HUES64 (cell line): ENCODE results near the gene ZNF358.

ENCODE experiments used
- H3K27ac ChIP-seq: 2 replicates; pipeline ENCODE4 v1.7.0; 2013; ENCODE audit warnings: low read depth, low read length, inconsistent platforms
- H3K27me3 ChIP-seq: 2 replicates; pipeline ENCODE4 v1.6.1; 2013; ENCODE audit warnings: mild to moderate bottlenecking, low read length; ENCODE audit not compliant: insufficient read depth
- H3K36me3 ChIP-seq: 2 replicates; pipeline ENCODE4 v1.6.1; 2013; ENCODE audit warnings: mild to moderate bottlenecking, low read length; ENCODE audit not compliant: insufficient read depth
- H3K4me1 ChIP-seq: 2 replicates; pipeline ENCODE4 v1.6.1; 2013; ENCODE audit warnings: mild to moderate bottlenecking, low read length, moderate library complexity; ENCODE audit not compliant: insufficient read depth
- H3K4me3 ChIP-seq: 2 replicates; pipeline ENCODE4 v1.5.1; 2013; ENCODE audit warnings: mild to moderate bottlenecking, low read length, moderate library complexity
- H3K9ac ChIP-seq: 2 replicates; pipeline ENCODE4 v1.6.1; 2013; ENCODE audit warnings: mild to moderate bottlenecking, low read depth, low read length
- H3K9me3 ChIP-seq: 2 replicates; pipeline ENCODE4 v1.6.1; 2013; ENCODE audit warnings: low read depth, low read length; ENCODE audit not compliant: insufficient read depth
- WGBS: fragments of 150-250, 120-280 bp; methylation state at CpG from one replicate; pipeline ENCODE4 v1.1.7; 2013; ENCODE audit warnings: missing lambda C conversion rate; 5-methylcytosine and 5-hydroxymethylcytosine counted together

Gene ZNF358

GRCh38 chr19:7541475-7541824 lies 25.5 kb downstream of the ZNF358 start:
- Histone ChIP-seq H3K9ac (0 out of 2 replicates have a peak overlapping the region, but pooled peaks have one; percentile 26), H3K27me3 (no peaks in the 10 kb centered on the region), H3K9me3 (no peaks in the 10 kb centered on the region), H3K36me3 (peaks cover 46% of the 10 kb centered on the region), H3K4me1 (no peaks in the 10 kb centered on the region), H3K27ac (peak overlapping the region; percentile 18; the same call in 1 of the 2 replicates), H3K4me3 (no peak overlapping the region)
- WGBS: 93% methylated on average over 15 of the region's 15 CpGs

- H3K27ac ChIP-seq: no peak overlapping the region
- no peaks in the 10 kb centered on the region for H3K27me3 ChIP-seq
- H3K9ac ChIP-seq: no peak overlapping the region
- H3K9me3 ChIP-seq: no peaks in the 10 kb centered on the region
- H3K36me3 ChIP-seq: peaks cover 45% of the 10 kb centered on the region
- WGBS: 92% methylated on average over 11 of the region's 11 CpGs
- H3K4me3 ChIP-seq: no peak overlapping the region
- H3K4me1 ChIP-seq: no peaks in the 10 kb centered on the region
Observed at GRCh38 chr19:7541828-7542443, 26.0 kb downstream of the ZNF358 start.

DNA sequence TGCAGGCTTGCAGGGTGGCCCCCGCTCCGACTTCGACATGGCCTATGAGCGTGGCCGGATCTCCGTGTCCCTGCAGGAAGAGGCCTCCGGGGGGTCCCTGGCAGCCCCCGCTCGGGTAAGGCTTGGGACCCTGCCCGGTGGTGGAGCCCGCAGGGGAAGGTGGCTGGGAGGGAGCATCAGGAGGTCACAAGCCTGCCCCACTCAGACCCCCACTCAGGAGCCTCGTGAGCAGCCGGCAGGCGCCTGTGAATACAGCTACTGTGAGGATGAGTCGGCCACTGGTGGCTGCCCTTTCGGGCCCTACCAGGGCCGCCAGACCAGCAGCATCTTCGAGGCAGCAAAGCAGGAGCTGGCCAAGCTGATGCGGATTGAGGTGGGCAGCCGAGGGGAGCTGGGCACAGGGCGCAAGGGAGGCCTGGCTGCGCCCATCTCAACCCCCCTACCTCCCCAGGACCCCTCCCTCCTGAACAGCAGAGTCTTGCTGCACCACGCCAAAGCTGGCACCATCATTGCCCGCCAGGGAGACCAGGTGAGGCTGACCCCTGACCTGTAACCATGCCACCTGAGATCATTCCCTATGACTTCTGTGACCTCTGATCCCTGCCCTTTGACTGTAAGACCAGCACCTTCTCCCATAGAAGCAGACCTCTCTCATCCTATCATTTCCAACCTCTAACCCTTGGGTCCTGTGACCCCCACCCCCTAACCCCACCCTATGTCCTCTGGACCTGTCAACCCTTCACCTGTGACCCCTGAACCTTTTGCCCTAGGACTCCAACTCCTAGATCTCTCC lies 26.8 kb downstream of the ZNF358 start:
- Histone ChIP-seq H3K27me3 (no peaks in the 10 kb centered on the region), H3K9me3 (no peaks in the 10 kb centered on the region), H3K4me3 (no peak overlapping the region), H3K9ac (no peak overlapping the region), H3K4me1 (no peaks in the 10 kb centered on the region), H3K27ac (no peak overlapping the region), H3K36me3 (peaks cover 40% of the 10 kb centered on the region)
- WGBS: 93% methylated on average over 24 of the region's 24 CpGs

DNA sequence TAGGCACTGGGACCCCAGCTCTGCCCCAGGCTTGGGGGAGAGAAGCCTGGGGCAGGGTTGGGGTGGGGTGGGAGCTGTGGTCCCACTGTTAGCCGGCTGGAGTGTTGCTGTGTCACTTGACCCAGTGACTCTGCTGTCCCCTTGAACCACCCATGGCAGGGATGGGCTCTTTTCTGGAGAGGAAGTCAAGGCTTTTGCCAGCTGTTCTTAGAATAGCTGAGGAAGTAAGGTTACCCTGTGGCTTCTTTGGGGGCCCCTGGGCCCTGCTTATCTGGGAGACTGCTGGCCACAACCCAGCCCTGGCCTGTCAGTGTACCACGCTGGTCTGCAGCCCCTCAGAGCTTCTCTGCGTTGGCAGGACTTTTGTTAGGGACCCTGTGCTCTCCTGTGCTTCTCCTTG lies 28.7 kb downstream of the ZNF358 start:
- H3K27me3 ChIP-seq: no peaks in the 10 kb centered on the region
- H3K4me3 ChIP-seq: no peak overlapping the region
- H3K4me1 ChIP-seq: no peaks in the 10 kb centered on the region
- 90% methylated on average over 3 of the region's 3 CpGs for WGBS
- peaks cover 30% of the 10 kb centered on the region for H3K36me3 ChIP-seq
- no peaks in the 10 kb centered on the region for H3K9me3 ChIP-seq
- H3K27ac ChIP-seq: no peak overlapping the region
- H3K9ac ChIP-seq: no peak overlapping the region

GRCh38 chr19:7545300-7545699 lies 29.4 kb downstream of the ZNF358 start:
- H3K36me3 ChIP-seq: peaks cover 32% of the 10 kb centered on the region
- H3K9ac ChIP-seq: no peak overlapping the region
- WGBS: 92% methylated on average over 8 of the region's 8 CpGs
- no peaks in the 10 kb centered on the region for H3K4me1 ChIP-seq
- H3K27me3 ChIP-seq: no peaks in the 10 kb centered on the region
- H3K9me3 ChIP-seq: no peaks in the 10 kb centered on the region
- no peak overlapping the region for H3K27ac ChIP-seq
- H3K4me3 ChIP-seq: no peak overlapping the region

- Histone ChIP-seq H3K4me3 (no peak overlapping the region), H3K9me3 (no peaks in the 10 kb centered on the region), H3K27ac (no peak overlapping the region), H3K27me3 (no peaks in the 10 kb centered on the region), H3K9ac (no peak overlapping the region), H3K4me1 (no peaks in the 10 kb centered on the region), H3K36me3 (peaks cover 32% of the 10 kb centered on the region)
- 93% methylated on average over 1 of the region's 1 CpG for WGBS
Observed at GRCh38 chr19:7545904-7546303, 30.0 kb downstream of the ZNF358 start.

DNA sequence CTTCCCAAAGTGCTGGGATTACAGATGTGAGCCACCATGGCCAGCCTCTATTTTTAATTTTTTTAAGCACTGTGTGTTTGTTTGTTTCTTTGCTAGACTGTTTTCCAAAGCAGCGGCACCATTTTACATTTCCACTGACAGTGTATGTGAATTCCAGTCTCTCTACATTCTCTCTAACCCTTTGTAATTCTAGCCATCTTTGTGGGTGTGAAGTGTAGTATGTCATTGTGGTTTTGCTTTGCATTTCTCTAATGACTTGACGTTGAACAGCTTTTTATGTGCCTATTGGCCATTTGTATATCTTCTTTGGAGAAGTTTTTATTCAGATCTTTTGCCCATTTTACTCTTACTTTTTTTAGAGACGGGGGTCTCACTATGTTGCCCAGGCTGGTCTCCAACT lies 31.3 kb downstream of the ZNF358 start:
- Histone ChIP-seq H3K27ac (no peak overlapping the region), H3K4me3 (no peak overlapping the region), H3K9ac (no peak overlapping the region), H3K27me3 (no peaks in the 10 kb centered on the region), H3K9me3 (no peaks in the 10 kb centered on the region), H3K4me1 (no peaks in the 10 kb centered on the region), H3K36me3 (peaks cover 25% of the 10 kb centered on the region)
- WGBS: 97% methylated on average over 2 of the region's 3 CpGs

GRCh38 chr19:7549429-7550148 lies 33.7 kb downstream of the ZNF358 start:
- no peak overlapping the region for H3K27ac ChIP-seq
- H3K9ac ChIP-seq: no peak overlapping the region
- H3K36me3 ChIP-seq: peaks cover 14% of the 10 kb centered on the region; the same call in 1 of the 2 replicates
- no peaks in the 10 kb centered on the region for H3K9me3 ChIP-seq
- no peaks in the 10 kb centered on the region for H3K27me3 ChIP-seq
- WGBS: 94% methylated on average over 36 of the region's 36 CpGs
- no peaks in the 10 kb centered on the region for H3K4me1 ChIP-seq
- no peak overlapping the region for H3K4me3 ChIP-seq

GRCh38 chr19:7550169-7550770 lies 34.4 kb downstream of the ZNF358 start:
- Histone ChIP-seq H3K4me1 (no peaks in the 10 kb centered on the region), H3K9me3 (no peaks in the 10 kb centered on the region), H3K27ac (no peak overlapping the region), H3K9ac (no peak overlapping the region), H3K4me3 (peak overlapping the region; percentile 43; the same call in 1 of the 2 replicates), H3K27me3 (no peaks in the 10 kb centered on the region), H3K36me3 (peaks cover 13% of the 10 kb centered on the region; the same call in 1 of the 2 replicates)
- 96% methylated on average over 41 of the region's 41 CpGs for WGBS

DNA sequence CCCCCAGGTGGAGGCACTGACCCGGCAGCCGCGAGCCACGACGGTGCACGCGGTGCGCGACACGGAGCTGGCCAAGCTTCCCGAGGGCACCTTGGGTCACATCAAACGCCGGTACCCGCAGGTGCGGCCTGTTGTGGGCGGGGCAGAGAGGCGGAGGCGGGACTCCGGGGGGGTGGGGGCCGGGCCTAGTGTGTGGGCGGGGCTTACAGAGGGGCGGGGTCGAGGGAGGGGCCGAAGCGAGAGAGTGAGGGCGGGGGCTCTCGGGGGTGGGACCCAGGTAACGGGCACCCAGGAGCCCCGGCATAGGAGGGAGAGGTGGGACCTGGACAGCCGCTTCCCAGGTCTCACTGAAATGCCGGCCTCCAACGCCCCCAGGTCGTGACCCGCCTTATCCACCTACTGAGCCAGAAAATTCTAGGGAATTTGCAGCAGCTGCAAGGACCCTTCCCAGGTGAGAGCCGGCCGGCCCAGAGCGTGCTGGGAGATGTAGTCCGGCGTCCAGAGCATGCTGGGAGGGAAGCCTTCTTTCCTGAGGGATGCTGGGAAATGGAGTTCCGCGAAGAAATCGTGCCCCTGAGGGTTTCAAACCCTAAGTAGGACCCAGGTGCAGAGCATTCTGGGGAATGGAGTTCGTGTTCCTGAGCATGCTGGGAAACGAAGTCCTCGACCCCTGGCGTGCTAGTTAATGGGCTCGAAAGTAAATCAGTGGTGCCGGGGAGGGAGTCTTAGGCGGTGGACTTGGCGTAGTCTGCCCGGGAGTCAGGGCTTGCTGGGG lies 35.3 kb downstream of the ZNF358 start:
- no peak overlapping the region for H3K9ac ChIP-seq
- 24% methylated on average over 51 of the region's 51 CpGs for WGBS
- no peaks in the 10 kb centered on the region for H3K9me3 ChIP-seq
- H3K36me3 ChIP-seq: peaks cover 15% of the 10 kb centered on the region
- H3K4me3 ChIP-seq: peak overlapping the region; percentile 60
- no peaks in the 10 kb centered on the region for H3K4me1 ChIP-seq
- peak overlapping the region; percentile 66; the same call in 1 of the 2 replicates for H3K27ac ChIP-seq
- H3K27me3 ChIP-seq: no peaks in the 10 kb centered on the region
